ENCODE data around the gene MAP3K3. TPM values are rescaled to one million over a fixed set of nuclear protein-coding genes. Genes with fewer than 3 reads are reported as not detected.

MAP3K3 gene
- total and polyA plus RNA-seq, 9 of the 15 experiments (the other 6 are each of a cell fraction or from before 2014, with no cell fraction given) = 0.69 to 16.5 (median 12.1) TPM

GRCh38 chr17:63634816-63635215 is 12.6 kb downstream of the MAP3K3 start:
- Histone ChIP-seq H3K4me1 (replicated peaks in 1 of 2; ENCODE audit: control insufficient read depth in 2 of 2, insufficient read depth in 2 of 2, low read length in 2 of 2) (peaks cover 3 to 23% of the 10 kb centered on the region in 2 experiments; a peak in 4 of 5 replicates), H3K27me3 (ENCODE audit: control insufficient read depth in 2 of 2, insufficient read depth in 2 of 2, low read length in 2 of 2) (no peaks in the 10 kb centered on the region), H4K20me1 (replicated peaks; ENCODE audit: control insufficient read depth, insufficient read depth, low read length) (no peaks in the 10 kb centered on the region), H3K79me2 (ENCODE audit: control insufficient read depth, insufficient read depth, low read length) (no peaks in the 10 kb centered on the region), H3K9ac (ENCODE audit: insufficient read depth in 1 of 2, low read depth in 2 of 2, low read length in 2 of 2) (peak overlapping the region in 1 of 2 experiments; percentile 62; a peak in 2 of 4 replicates), H3K4me2 (ENCODE audit: insufficient read depth, low read length) (no peak overlapping the region; the same call in 1 of the 2 replicates), H3K9me3 (replicated peaks; ENCODE audit: control insufficient read depth, insufficient read depth, low read depth, low read length) (no peaks in the 10 kb centered on the region), H2AFZ (ENCODE audit: low read depth, low read length) (no peak overlapping the region), H3K36me3 (ENCODE audit: control insufficient read depth, insufficient read depth, low read length) (peaks cover 34% of the 10 kb centered on the region), H3K27ac (ENCODE audit: extremely low read depth, low read depth, low read length) (peak overlapping the region; percentile 75; the same call in 2 of the 3 replicates), H3K9me1 (ENCODE audit: control insufficient read depth, insufficient read depth, low read length) (no peaks in the 10 kb centered on the region), H3K4me3 (no peak overlapping the region)
- DNase-seq (ENCODE audit: extremely low read depth in 1 of 4, low spot score in 3 of 4) (no peak), ATAC-seq (no peak; the same call in 2 of the 3 replicates), FAIRE-seq (no peak)
- in situ Hi-C loops (cut with MboI) (no loop called here), intact Hi-C loops (cut with micrococcal nuclease) (no loop called here)
- 67% methylated on average over 1 of the region's 1 CpG for WGBS (ENCODE audit: insufficient coverage, low coverage, missing lambda C conversion rate)
- no TSS peak for BruUV-seq (replicated peaks)
- ChIA-PET POLR2A (interaction anchor here (0.9 to 2.0 kb wide), 5 partner anchors 8 to 41 kb away, joined by 4 to 10 read pairs (median 4); no protein-coding TSS in a partner anchor), CTCF (ENCODE audit: low intra/inter-chr PET ratio) (no interaction called here)
- TF ChIP-seq, protein P1, sequence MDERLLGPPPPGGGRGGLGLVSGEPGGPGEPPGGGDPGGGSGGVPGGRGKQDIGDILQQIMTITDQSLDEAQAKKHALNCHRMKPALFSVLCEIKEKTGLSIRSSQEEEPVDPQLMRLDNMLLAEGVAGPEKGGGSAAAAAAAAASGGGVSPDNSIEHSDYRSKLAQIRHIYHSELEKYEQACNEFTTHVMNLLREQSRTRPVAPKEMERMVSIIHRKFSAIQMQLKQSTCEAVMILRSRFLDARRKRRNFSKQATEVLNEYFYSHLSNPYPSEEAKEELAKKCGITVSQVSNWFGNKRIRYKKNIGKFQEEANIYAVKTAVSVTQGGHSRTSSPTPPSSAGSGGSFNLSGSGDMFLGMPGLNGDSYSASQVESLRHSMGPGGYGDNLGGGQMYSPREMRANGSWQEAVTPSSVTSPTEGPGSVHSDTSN (CRISPR knock-in tag; IDR thresholded peaks at IDR 0.05; ENCODE audit: low read depth) = no peak
- TF ChIP-seq, protein P1 (tag; conservative IDR thresholded peaks at IDR 0.05; ENCODE audit: low read depth) = peak; percentile 54; the same call in 1 of the 2 replicates
- TF ChIP-seq ZNF212 (CRISPR knock-in tag; IDR thresholded peaks at IDR 0.05) (no peak), MEIS2 (IDR thresholded peaks at IDR 0.05; ENCODE audit: partially characterized antibody) (peak; percentile 48), TCF3 (CRISPR knock-in tag; IDR thresholded peaks at IDR 0.05) (0 out of 2 replicates have a peak, but pooled peaks have one; percentile 23), ZC3H4 (CRISPR knock-in tag; IDR thresholded peaks at IDR 0.05; ENCODE audit: borderline replicate concordance) (no peak)
